GM12878 (cell line): ENCODE data around the gene DNPEP. TPM values are rescaled to one million over a fixed set of nuclear protein-coding genes. Genes with fewer than 3 reads are reported as not detected.

Experiments
- ATAC-seq: fragments of 200-7000 bp; cut with Tn5 transposase; 3 replicates; pipeline ENCODE4 v1.9.1; 2020; ENCODE audit warnings: mild to moderate bottlenecking, moderate library complexity
- BruUV-seq: library from RNA; stranded (reverse); fragments of 400-500 nt; replicated peaks from 2 replicates; lab custom pipeline; 2021; lab: Mats Ljungman, UMichigan
- CTCF ChIA-PET: fragments of 300-600 bp; sonication (Branson Sonifier 250); formaldehyde crosslinking; extraction: SDS; loops from one replicate; lab custom pipeline; 2021; ENCODE audit warnings: inconsistent platforms; lab: Yijun Ruan, JAX
- POLR2A ChIA-PET: fragments of 350-600 bp; formaldehyde crosslinking; extraction: SDS; loops from one replicate; lab custom pipeline; 2021; ENCODE audit warnings: inconsistent platforms; lab: Charles Lee
- RAD21 ChIA-PET: fragments of 300-600 bp; sonication (Branson Sonifier 250); formaldehyde crosslinking; loops from one replicate; lab custom pipeline; 2023; ENCODE audit warnings: antibody characterized with exemption; ENCODE audit not compliant: unreplicated experiment; lab: Charles Lee
- SMC1A ChIA-PET: fragments of 300-600 bp; sonication (Branson Sonifier 250); formaldehyde crosslinking; loops from one replicate; lab custom pipeline; 2023; ENCODE audit not compliant: unreplicated experiment, uncharacterized antibody; lab: Charles Lee
- DNase-seq: peaks from one replicate; pipeline ENCODE4 v3.0.0-alpha.2; 2011; ENCODE audit warnings: low read depth, low spot score
- FAIRE-seq: peaks from 3 replicates; lab custom pipeline; 2011; peaks lifted over from hg19 to GRCh38; lab: Jason Lieb, UNC
- H2AFZ ChIP-seq: 2 replicates; pipeline ENCODE4 v1.6.0; 2011; ENCODE audit warnings: low read depth, low read length, control low read depth; ENCODE audit not compliant: control insufficient read depth
- H3K27ac ChIP-seq: 2 replicates; pipeline ENCODE4 v1.5.1; 2011; ENCODE audit warnings: control low read depth; ENCODE audit not compliant: control insufficient read depth, insufficient read depth
- H3K27me3 ChIP-seq, 2 experiments: replicated peaks in 1 of 2; 2 replicates each; pipeline versions ENCODE4 v1.6.0 to v1.6.1; 2011; ENCODE audit warnings: low read length in 1 of 2; ENCODE audit not compliant: control insufficient read depth in 2 of 2, insufficient read depth in 2 of 2
- H3K36me3 ChIP-seq, 2 experiments: 2 replicates each; pipeline ENCODE4 v1.5.1; 2011; ENCODE audit warnings: low read length in 1 of 2; ENCODE audit not compliant: control insufficient read depth in 2 of 2, insufficient read depth in 2 of 2
- H3K4me1 ChIP-seq: 2 replicates; pipeline ENCODE4 v1.6.1; 2011; ENCODE audit warnings: mild to moderate bottlenecking, low read length, moderate library complexity, mixed read lengths; ENCODE audit not compliant: control insufficient read depth, insufficient read depth
- H3K4me2 ChIP-seq: 2 replicates; pipeline ENCODE4 v1.6.0; 2011; ENCODE audit warnings: control low read depth; ENCODE audit not compliant: control insufficient read depth, insufficient read depth
- H3K4me3 ChIP-seq: fragments of 200-600 bp; sonication (generic); 2 replicates; pipeline ENCODE4 v1.5.1; 2016
- H3K79me2 ChIP-seq: 2 replicates; pipeline ENCODE4 v1.6.0; 2011; ENCODE audit warnings: low read length; ENCODE audit not compliant: control insufficient read depth, insufficient read depth
- H3K9ac ChIP-seq: 2 replicates; pipeline ENCODE4 v1.8.0; 2011; ENCODE audit warnings: low read length, control low read depth, mixed read lengths; ENCODE audit not compliant: control insufficient read depth, insufficient read depth
- H3K9me3 ChIP-seq: replicated peaks from 3 replicates; pipeline ENCODE4 v1.5.1; 2011; ENCODE audit warnings: mild to moderate bottlenecking, low read length; ENCODE audit not compliant: control insufficient read depth, insufficient read depth
- H4K20me1 ChIP-seq: 2 replicates; pipeline ENCODE4 v1.6.0; 2011; ENCODE audit not compliant: control insufficient read depth, insufficient read depth
- BACH1 ChIP-seq: fragments of 450-650 bp; IDR thresholded peaks from 2 replicates; pipeline ENCODE4 v1.6.1; 2017; ENCODE audit warnings: mild to moderate bottlenecking, borderline replicate concordance
- HSF1 ChIP-seq: fragments of 150-350 bp; IDR thresholded peaks from 2 replicates; pipeline ENCODE4 v1.6.1; 2014; ENCODE audit warnings: mild to moderate bottlenecking, low read depth, low read length
- IRF3 ChIP-seq: fragments of 450-650 bp; IDR thresholded peaks from 2 replicates; pipeline ENCODE4 v1.6.1; 2014; ENCODE audit warnings: mild to moderate bottlenecking
- JUND ChIP-seq: IDR thresholded peaks from 2 replicates; pipeline ENCODE4 v1.6.1; 2012; ENCODE audit warnings: low read depth, mild to moderate bottlenecking, low read length, improper control_type of control experiment, moderate library complexity
- MTA2 ChIP-seq: fragments of 450-650 bp; IDR thresholded peaks from 2 replicates; pipeline ENCODE4 v1.6.1; 2016; ENCODE audit warnings: low read depth, mild to moderate bottlenecking, moderate library complexity
- POLR2A ChIP-seq: IDR thresholded peaks from 2 replicates; pipeline ENCODE4 v1.6.1; 2011; ENCODE audit warnings: low read depth, mild to moderate bottlenecking, low read length
- RCOR1 ChIP-seq: conservative IDR thresholded peaks from 2 replicates; pipeline ENCODE4 v1.6.1; 2012; ENCODE audit warnings: low read depth, low read length, improper control_type of control experiment
- RELA ChIP-seq: fragments of 450-650 bp; IDR thresholded peaks from 2 replicates; pipeline ENCODE4 v1.8.0; 2014; ENCODE audit warnings: borderline replicate concordance; ENCODE audit not compliant: partially characterized antibody
- RELB ChIP-seq: fragments of 450-650 bp; IDR thresholded peaks from 2 replicates; pipeline ENCODE4 v1.6.1; 2017; ENCODE audit warnings: low read depth, mild to moderate bottlenecking, moderate library complexity
- SIX5 ChIP-seq: IDR thresholded peaks from 2 replicates; pipeline ENCODE4 v1.6.1; 2011; ENCODE audit warnings: mild to moderate bottlenecking, low read depth, low read length, moderate library complexity; ENCODE audit not compliant: severe bottlenecking
- SREBF1 ChIP-seq: IDR thresholded peaks from 2 replicates; pipeline ENCODE4 v1.6.1; 2012; ENCODE audit warnings: mild to moderate bottlenecking, low read length
- TBL1XR1 ChIP-seq: IDR thresholded peaks from 2 replicates; pipeline ENCODE4 v1.6.1; 2012; ENCODE audit warnings: low read depth, low read length, improper control_type of control experiment
- ZSCAN29 ChIP-seq: fragments of 450-650 bp; IDR thresholded peaks from 2 replicates; pipeline ENCODE4 v1.6.1; 2017; ENCODE audit warnings: mild to moderate bottlenecking, moderate library complexity
- WGBS: methylation state at CpG from one replicate; pipeline ENCODE4 v1.1.6; 2016; ENCODE audit warnings: low lambda C conversion rate; ENCODE audit not compliant: insufficient replicate concordance, insufficient coverage; ENCODE audit errors: missing lambda C conversion rate; 5-methylcytosine and 5-hydroxymethylcytosine counted together
- in situ Hi-C: fragments of 300-500 bp; cut with MboI; formaldehyde crosslinking; loops from 9 replicates; pipeline ENCODE4 v1.14.3; 2018; ENCODE audit warnings: mixed read lengths
- intact Hi-C: fragments of 100-400 bp; cut with micrococcal nuclease; formaldehyde crosslinking; loops from one replicate; pipeline ENCODE4 v1.14.2; 2022; ENCODE audit not compliant: unreplicated experiment
- polyA plus RNA-seq, 11 experiments: library from polyadenylated mRNA; depleted of rRNA in 4 of 11; unstranded in 6 of 11; stranded (reverse) in 5 of 11; fragments of >200 nt; fragmentation: Nextera tagmentation in 4 of 11; fragmentation: Illumina TruSeq in 1 of 11; extraction: Ambion mirVana in 4 of 11; extraction: Trizol in 1 of 11; gene quantifications; 1 replicate in 1 of 11; 2 replicates in 10 of 11; pipeline versions ENCODE4 v1.2.1 to v1.2.3, GENCODE V29; 2011 to 2016; ENCODE audit warnings: inconsistent platforms in 2 of 11, missing spikeins in 2 of 11, low read depth in 1 of 11
- total RNA-seq, 4 experiments: library from RNA; depleted of rRNA in 3 of 4; stranded (reverse); fragments of >200 nt in 3 of 4; fragmentation: Illumina TruSeq in 1 of 4; extraction: Trizol in 1 of 4; gene quantifications; 2 replicates each; pipeline versions ENCODE4 v1.2.1 to v1.2.3, GENCODE V29; 2013 to 2021

The DNPEP gene
- total and polyA plus RNA-seq, 10 of the 15 experiments (the other 5 are each of a cell fraction or from before 2014, with no cell fraction given), result 33.1 to 82.0 (median 64.1) TPM

GRCh38 chr2:219415580-219416234 is 28.0 kb upstream of the DNPEP start:
- H3K4me3 ChIP-seq, result no peak overlapping the region
- TF ChIP-seq HSF1 (no peak), RCOR1 (no peak), MTA2 (no peak), SREBF1 (no peak), JUND (no peak), POLR2A (no peak), ZSCAN29 (no peak), IRF3 (no peak), TBL1XR1 (no peak), RELA (no peak), BACH1 (no peak), RELB (no peak), SIX5 (no peak)
- TF ChIP-seq, all 136 proteins: peak for 0
- intact Hi-C loops, result no loop called here
- ChIA-PET SMC1A (interaction anchor here (1.3 kb wide), 1 partner anchor 24 kb away, joined by 3 read pairs; no protein-coding TSS in a partner anchor), CTCF (interaction anchor here (1.3 kb wide), 1 partner anchor 13 kb away, joined by 7 read pairs; no protein-coding TSS in a partner anchor), RAD21 (no interaction called here), POLR2A (no interaction called here)
- ATAC-seq, result no peak
- no peak overlapping the region for H3K9ac ChIP-seq
- no TSS peak for BruUV-seq
- WGBS, result 25% methylated on average over 4 of the region's 5 CpGs
- no peak overlapping the region for H3K4me2 ChIP-seq
- in situ Hi-C loops, result no loop called here
- no peaks in the 10 kb centered on the region; the same call in 1 of the 3 replicates for H3K9me3 ChIP-seq
- H3K27me3 ChIP-seq, result peaks cover 0 to 2% of the 10 kb centered on the region in 2 experiments; a peak in 1 of 4 replicates
- H3K4me1 ChIP-seq, result no peaks in the 10 kb centered on the region
- no peaks in the 10 kb centered on the region for H3K36me3 ChIP-seq
- no peak overlapping the region for H3K27ac ChIP-seq
- FAIRE-seq, result no peak
- H2AFZ ChIP-seq, result no peak overlapping the region
- H3K79me2 ChIP-seq, result no peaks in the 10 kb centered on the region
- DNase-seq, result no peak
- H4K20me1 ChIP-seq, result no peaks in the 10 kb centered on the region
